Measurements from ENCODE around the gene CBLB. TPM values are rescaled to one million over a fixed set of nuclear protein-coding genes. Genes with fewer than 3 reads are reported as not detected.

Gene CBLB
- total RNA-seq, 1 experiment from 2014 or later = 98.8 TPM

- Histone ChIP-seq H3K27ac (ENCODE audit: low read length) (no peak overlapping the region), H3K4me3 (ENCODE audit: low read length) (no peak overlapping the region), H3K27me3 (ENCODE audit: low read length) (no peaks in the 10 kb centered on the region), H4K20me1 (ENCODE audit: insufficient read depth, low read depth, low read length) (no peaks in the 10 kb centered on the region), H3K36me3 (ENCODE audit: insufficient read depth, low read length) (peaks cover 43% of the 10 kb centered on the region), H2AFZ (ENCODE audit: low read length) (no peak overlapping the region), H3K4me2 (ENCODE audit: low read depth, low read length, poor library complexity, severe bottlenecking) (no peak overlapping the region), H3K9me3 (ENCODE audit: low read length) (no peaks in the 10 kb centered on the region), H3K9me2 (replicated peaks; ENCODE audit: insufficient read depth, low read length) (no peaks in the 10 kb centered on the region), H3K9ac (ENCODE audit: low read length) (no peak overlapping the region), H3K4me1 (ENCODE audit: low read length) (peaks cover 44% of the 10 kb centered on the region), H3K79me2 (ENCODE audit: low read length) (peaks cover 97% of the 10 kb centered on the region)
- no peak for DNase-seq
Observed at GRCh38 chr3:105773291-105773690, 95.5 kb downstream of the CBLB start.

GRCh38 chr3:105772635-105773034 lies 96.2 kb downstream of the CBLB start:
- Histone ChIP-seq H3K4me1 (ENCODE audit: low read length) (peaks cover 51% of the 10 kb centered on the region), H3K9me3 (ENCODE audit: low read length) (no peaks in the 10 kb centered on the region), H2AFZ (ENCODE audit: low read length) (no peak overlapping the region), H3K79me2 (ENCODE audit: low read length) (peaks cover 97% of the 10 kb centered on the region), H4K20me1 (ENCODE audit: insufficient read depth, low read depth, low read length) (no peaks in the 10 kb centered on the region), H3K9ac (ENCODE audit: low read length) (no peak overlapping the region), H3K27me3 (ENCODE audit: low read length) (no peaks in the 10 kb centered on the region), H3K27ac (ENCODE audit: low read length) (no peak overlapping the region), H3K9me2 (replicated peaks; ENCODE audit: insufficient read depth, low read length) (no peaks in the 10 kb centered on the region), H3K4me2 (ENCODE audit: low read depth, low read length, poor library complexity, severe bottlenecking) (no peak overlapping the region), H3K36me3 (ENCODE audit: insufficient read depth, low read length) (peaks cover 42% of the 10 kb centered on the region), H3K4me3 (ENCODE audit: low read length) (no peak overlapping the region)
- no peak for DNase-seq

- H4K20me1 ChIP-seq (ENCODE audit: insufficient read depth, low read depth, low read length) = no peaks in the 10 kb centered on the region
- no peaks in the 10 kb centered on the region for H3K9me2 ChIP-seq (replicated peaks; ENCODE audit: insufficient read depth, low read length)
- H3K27ac ChIP-seq (ENCODE audit: low read length) = no peak overlapping the region
- H2AFZ ChIP-seq (ENCODE audit: low read length) = no peak overlapping the region
- no peak overlapping the region for H3K4me3 ChIP-seq (ENCODE audit: low read length)
- peaks cover 39% of the 10 kb centered on the region for H3K36me3 ChIP-seq (ENCODE audit: insufficient read depth, low read length)
- H3K9ac ChIP-seq (ENCODE audit: low read length) = no peak overlapping the region
- H3K4me1 ChIP-seq (ENCODE audit: low read length) = peaks cover 63% of the 10 kb centered on the region
- no peaks in the 10 kb centered on the region for H3K9me3 ChIP-seq (ENCODE audit: low read length)
- H3K27me3 ChIP-seq (ENCODE audit: low read length) = no peaks in the 10 kb centered on the region
- no peak overlapping the region for H3K4me2 ChIP-seq (ENCODE audit: low read depth, low read length, poor library complexity, severe bottlenecking)
- no peak for DNase-seq
- peaks cover 96% of the 10 kb centered on the region for H3K79me2 ChIP-seq (ENCODE audit: low read length)
Observed at GRCh38 chr3:105771392-105771791, 97.4 kb downstream of the CBLB start.

GRCh38 chr3:105770410-105770809 lies 98.4 kb downstream of the CBLB start:
- Histone ChIP-seq H3K27ac (ENCODE audit: low read length) (no peak overlapping the region), H3K9me3 (ENCODE audit: low read length) (no peaks in the 10 kb centered on the region), H3K9me2 (replicated peaks; ENCODE audit: insufficient read depth, low read length) (no peaks in the 10 kb centered on the region), H4K20me1 (ENCODE audit: insufficient read depth, low read depth, low read length) (no peaks in the 10 kb centered on the region), H2AFZ (ENCODE audit: low read length) (no peak overlapping the region), H3K27me3 (ENCODE audit: low read length) (no peaks in the 10 kb centered on the region), H3K36me3 (ENCODE audit: insufficient read depth, low read length) (peaks cover 35% of the 10 kb centered on the region), H3K9ac (ENCODE audit: low read length) (no peak overlapping the region), H3K4me1 (ENCODE audit: low read length) (peaks cover 70% of the 10 kb centered on the region), H3K4me3 (ENCODE audit: low read length) (no peak overlapping the region), H3K4me2 (ENCODE audit: low read depth, low read length, poor library complexity, severe bottlenecking) (no peak overlapping the region), H3K79me2 (ENCODE audit: low read length) (peaks cover 98% of the 10 kb centered on the region)
- DNase-seq = no peak

GRCh38 chr3:105767776-105768175 lies 101.0 kb downstream of the CBLB start:
- H3K9me2 ChIP-seq (replicated peaks; ENCODE audit: insufficient read depth, low read length) = no peaks in the 10 kb centered on the region
- DNase-seq = no peak
- H3K36me3 ChIP-seq (ENCODE audit: insufficient read depth, low read length) = peaks cover 39% of the 10 kb centered on the region
- H4K20me1 ChIP-seq (ENCODE audit: insufficient read depth, low read depth, low read length) = no peaks in the 10 kb centered on the region
- H3K4me2 ChIP-seq (ENCODE audit: low read depth, low read length, poor library complexity, severe bottlenecking) = peak overlapping the region; percentile 16
- H3K4me3 ChIP-seq (ENCODE audit: low read length) = no peak overlapping the region
- H3K79me2 ChIP-seq (ENCODE audit: low read length) = peaks cover 98% of the 10 kb centered on the region
- H3K27ac ChIP-seq (ENCODE audit: low read length) = 0 out of 2 replicates have a peak overlapping the region, but pooled peaks have one; percentile 20
- peaks cover 54% of the 10 kb centered on the region for H3K4me1 ChIP-seq (ENCODE audit: low read length)
- no peaks in the 10 kb centered on the region for H3K9me3 ChIP-seq (ENCODE audit: low read length)
- H3K27me3 ChIP-seq (ENCODE audit: low read length) = no peaks in the 10 kb centered on the region
- no peak overlapping the region for H3K9ac ChIP-seq (ENCODE audit: low read length)
- H2AFZ ChIP-seq (ENCODE audit: low read length) = no peak overlapping the region

GRCh38 chr3:105767216-105767615 lies 101.6 kb downstream of the CBLB start:
- peak overlapping the region; percentile 27 for H3K27ac ChIP-seq (ENCODE audit: low read length)
- H3K9me3 ChIP-seq (ENCODE audit: low read length) = no peaks in the 10 kb centered on the region
- no peak for DNase-seq
- peaks cover 45% of the 10 kb centered on the region for H3K36me3 ChIP-seq (ENCODE audit: insufficient read depth, low read length)
- no peak overlapping the region for H3K9ac ChIP-seq (ENCODE audit: low read length)
- no peaks in the 10 kb centered on the region for H3K27me3 ChIP-seq (ENCODE audit: low read length)
- H4K20me1 ChIP-seq (ENCODE audit: insufficient read depth, low read depth, low read length) = no peaks in the 10 kb centered on the region
- peak overlapping the region; percentile 16 for H3K4me2 ChIP-seq (ENCODE audit: low read depth, low read length, poor library complexity, severe bottlenecking)
- H3K4me3 ChIP-seq (ENCODE audit: low read length) = no peak overlapping the region
- H2AFZ ChIP-seq (ENCODE audit: low read length) = no peak overlapping the region
- H3K4me1 ChIP-seq (ENCODE audit: low read length) = peaks cover 52% of the 10 kb centered on the region
- peaks cover 98% of the 10 kb centered on the region for H3K79me2 ChIP-seq (ENCODE audit: low read length)
- no peaks in the 10 kb centered on the region for H3K9me2 ChIP-seq (replicated peaks; ENCODE audit: insufficient read depth, low read length)

GRCh38 chr3:105765308-105765639 lies 103.5 kb downstream of the CBLB start:
- Histone ChIP-seq H2AFZ (ENCODE audit: low read length) (no peak overlapping the region), H3K27ac (ENCODE audit: low read length) (peak overlapping the region; percentile 32; the same call in 1 of the 2 replicates), H3K4me2 (ENCODE audit: low read depth, low read length, poor library complexity, severe bottlenecking) (no peak overlapping the region), H3K9me3 (ENCODE audit: low read length) (no peaks in the 10 kb centered on the region), H3K79me2 (ENCODE audit: low read length) (peaks cover 98% of the 10 kb centered on the region), H4K20me1 (ENCODE audit: insufficient read depth, low read depth, low read length) (no peaks in the 10 kb centered on the region), H3K9ac (ENCODE audit: low read length) (no peak overlapping the region), H3K4me1 (ENCODE audit: low read length) (peaks cover 43% of the 10 kb centered on the region), H3K9me2 (replicated peaks; ENCODE audit: insufficient read depth, low read length) (no peaks in the 10 kb centered on the region), H3K36me3 (ENCODE audit: insufficient read depth, low read length) (peaks cover 50% of the 10 kb centered on the region), H3K4me3 (ENCODE audit: low read length) (no peak overlapping the region), H3K27me3 (ENCODE audit: low read length) (no peaks in the 10 kb centered on the region)
- DNase-seq = no peak

- peaks cover 43% of the 10 kb centered on the region for H3K4me1 ChIP-seq (ENCODE audit: low read length)
- H3K9me2 ChIP-seq (replicated peaks; ENCODE audit: insufficient read depth, low read length) = no peaks in the 10 kb centered on the region
- H3K36me3 ChIP-seq (ENCODE audit: insufficient read depth, low read length) = peaks cover 56% of the 10 kb centered on the region
- peaks cover 98% of the 10 kb centered on the region for H3K79me2 ChIP-seq (ENCODE audit: low read length)
- no peak overlapping the region for H3K4me2 ChIP-seq (ENCODE audit: low read depth, low read length, poor library complexity, severe bottlenecking)
- no peaks in the 10 kb centered on the region for H3K9me3 ChIP-seq (ENCODE audit: low read length)
- H3K27me3 ChIP-seq (ENCODE audit: low read length) = no peaks in the 10 kb centered on the region
- peak overlapping the region; percentile 32; the same call in 1 of the 2 replicates for H3K27ac ChIP-seq (ENCODE audit: low read length)
- H3K4me3 ChIP-seq (ENCODE audit: low read length) = no peak overlapping the region
- no peak overlapping the region for H2AFZ ChIP-seq (ENCODE audit: low read length)
- no peak for DNase-seq
- H3K9ac ChIP-seq (ENCODE audit: low read length) = no peak overlapping the region
- no peaks in the 10 kb centered on the region for H4K20me1 ChIP-seq (ENCODE audit: insufficient read depth, low read depth, low read length)
Observed at GRCh38 chr3:105764378-105765307, 104.2 kb downstream of the CBLB start.
